ENCODE results near the gene TCF25.

The TCF25 gene

DNA sequence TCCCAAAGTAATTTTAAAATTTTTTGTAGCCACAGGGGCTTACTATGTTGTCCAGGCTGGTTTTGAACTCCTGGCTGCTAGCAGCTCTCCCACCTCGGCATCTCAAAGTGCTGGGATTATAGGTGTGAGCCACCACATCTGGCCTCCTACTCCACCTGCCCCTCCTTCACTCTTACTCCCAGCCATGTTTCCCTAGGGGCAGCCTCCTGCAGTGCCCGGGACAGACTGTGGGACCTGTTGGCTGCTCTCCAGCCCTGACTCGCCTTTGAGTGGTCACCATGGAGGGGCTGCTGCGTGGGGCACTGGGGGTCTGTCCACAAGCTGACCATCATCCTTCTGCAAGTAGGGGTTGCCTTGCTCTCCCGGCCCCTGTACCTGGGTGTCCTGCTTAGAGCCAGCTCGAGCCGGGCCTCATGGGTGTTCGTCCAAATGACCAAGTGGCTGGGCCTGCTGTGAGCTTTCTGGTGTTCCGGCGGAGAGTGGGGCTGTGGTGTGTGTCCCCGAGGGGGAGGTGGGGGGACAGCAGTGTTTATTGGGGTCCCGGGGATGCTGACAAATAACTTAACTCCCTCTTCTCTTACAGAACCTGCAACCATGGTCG, 28.6 kb upstream of the TCF25 start (continued):
- TF ChIP-seq, protein P1, sequence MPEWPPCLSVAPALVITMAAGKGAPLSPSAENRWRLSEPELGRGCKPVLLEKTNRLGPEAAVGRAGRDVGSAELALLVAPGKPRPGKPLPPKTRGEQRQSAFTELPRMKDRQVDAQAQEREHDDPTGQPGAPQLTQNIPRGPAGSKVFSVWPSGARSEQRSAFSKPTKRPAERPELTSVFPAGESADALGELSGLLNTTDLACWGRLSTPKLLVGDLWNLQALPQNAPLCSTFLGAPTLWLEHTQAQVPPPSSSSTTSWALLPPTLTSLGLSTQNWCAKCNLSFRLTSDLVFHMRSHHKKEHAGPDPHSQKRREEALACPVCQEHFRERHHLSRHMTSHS (tag by site-specific recombination; IDR thresholded peaks at IDR 0.05) = no peak
- TF ChIP-seq FEZF1 (tag by site-specific recombination; IDR thresholded peaks at IDR 0.05) (no peak), GLIS2 (tag by site-specific recombination; IDR thresholded peaks at IDR 0.05) (no peak), ZNF48 (tag by site-specific recombination; IDR thresholded peaks at IDR 0.05) (no peak), ZNF2 (tag by site-specific recombination; IDR thresholded peaks at IDR 0.05) (no peak), ZNF239 (tag by site-specific recombination; IDR thresholded peaks at IDR 0.05) (no peak), GLIS1 (tag by site-specific recombination; IDR thresholded peaks at IDR 0.05) (peak; percentile 53), ZNF132 (tag by site-specific recombination; IDR thresholded peaks at IDR 0.05; ENCODE audit: borderline replicate concordance) (no peak), ZNF354C (tag by site-specific recombination; IDR thresholded peaks at IDR 0.05; ENCODE audit: borderline replicate concordance, low read depth) (no peak), SCRT2 (tag by site-specific recombination; IDR thresholded peaks at IDR 0.05) (peak; percentile 25; the same call in 1 of the 2 replicates)
- TF ChIP-seq, protein P2, sequence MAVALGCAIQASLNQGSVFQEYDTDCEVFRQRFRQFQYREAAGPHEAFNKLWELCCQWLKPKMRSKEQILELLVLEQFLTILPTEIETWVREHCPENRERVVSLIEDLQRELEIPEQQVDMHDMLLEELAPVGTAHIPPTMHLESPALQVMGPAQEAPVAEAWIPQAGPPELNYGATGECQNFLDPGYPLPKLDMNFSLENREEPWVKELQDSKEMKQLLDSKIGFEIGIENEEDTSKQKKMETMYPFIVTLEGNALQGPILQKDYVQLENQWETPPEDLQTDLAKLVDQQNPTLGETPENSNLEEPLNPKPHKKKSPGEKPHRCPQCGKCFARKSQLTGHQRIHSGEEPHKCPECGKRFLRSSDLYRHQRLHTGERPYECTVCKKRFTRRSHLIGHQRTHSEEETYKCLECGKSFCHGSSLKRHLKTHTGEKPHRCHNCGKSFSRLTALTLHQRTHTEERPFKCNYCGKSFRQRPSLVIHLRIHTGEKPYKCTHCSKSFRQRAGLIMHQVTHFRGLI (tag by site-specific recombination; IDR thresholded peaks at IDR 0.05) = no peak
- TF ChIP-seq, protein P3, sequence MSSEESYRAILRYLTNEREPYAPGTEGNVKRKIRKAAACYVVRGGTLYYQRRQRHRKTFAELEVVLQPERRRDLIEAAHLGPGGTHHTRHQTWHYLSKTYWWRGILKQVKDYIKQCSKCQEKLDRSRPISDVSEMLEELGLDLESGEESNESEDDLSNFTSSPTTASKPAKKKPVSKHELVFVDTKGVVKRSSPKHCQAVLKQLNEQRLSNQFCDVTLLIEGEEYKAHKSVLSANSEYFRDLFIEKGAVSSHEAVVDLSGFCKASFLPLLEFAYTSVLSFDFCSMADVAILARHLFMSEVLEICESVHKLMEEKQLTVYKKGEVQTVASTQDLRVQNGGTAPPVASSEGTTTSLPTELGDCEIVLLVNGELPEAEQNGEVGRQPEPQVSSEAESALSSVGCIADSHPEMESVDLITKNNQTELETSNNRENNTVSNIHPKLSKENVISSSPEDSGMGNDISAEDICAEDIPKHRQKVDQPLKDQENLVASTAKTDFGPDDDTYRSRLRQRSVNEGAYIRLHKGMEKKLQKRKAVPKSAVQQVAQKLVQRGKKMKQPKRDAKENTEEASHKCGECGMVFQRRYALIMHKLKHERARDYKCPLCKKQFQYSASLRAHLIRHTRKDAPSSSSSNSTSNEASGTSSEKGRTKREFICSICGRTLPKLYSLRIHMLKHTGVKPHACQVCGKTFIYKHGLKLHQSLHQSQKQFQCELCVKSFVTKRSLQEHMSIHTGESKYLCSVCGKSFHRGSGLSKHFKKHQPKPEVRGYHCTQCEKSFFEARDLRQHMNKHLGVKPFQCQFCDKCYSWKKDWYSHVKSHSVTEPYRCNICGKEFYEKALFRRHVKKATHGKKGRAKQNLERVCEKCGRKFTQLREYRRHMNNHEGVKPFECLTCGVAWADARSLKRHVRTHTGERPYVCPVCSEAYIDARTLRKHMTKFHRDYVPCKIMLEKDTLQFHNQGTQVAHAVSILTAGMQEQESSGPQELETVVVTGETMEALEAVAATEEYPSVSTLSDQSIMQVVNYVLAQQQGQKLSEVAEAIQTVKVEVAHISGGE (tag by site-specific recombination; conservative IDR thresholded peaks at IDR 0.05; ENCODE audit: low read depth) = no peak

DNA sequence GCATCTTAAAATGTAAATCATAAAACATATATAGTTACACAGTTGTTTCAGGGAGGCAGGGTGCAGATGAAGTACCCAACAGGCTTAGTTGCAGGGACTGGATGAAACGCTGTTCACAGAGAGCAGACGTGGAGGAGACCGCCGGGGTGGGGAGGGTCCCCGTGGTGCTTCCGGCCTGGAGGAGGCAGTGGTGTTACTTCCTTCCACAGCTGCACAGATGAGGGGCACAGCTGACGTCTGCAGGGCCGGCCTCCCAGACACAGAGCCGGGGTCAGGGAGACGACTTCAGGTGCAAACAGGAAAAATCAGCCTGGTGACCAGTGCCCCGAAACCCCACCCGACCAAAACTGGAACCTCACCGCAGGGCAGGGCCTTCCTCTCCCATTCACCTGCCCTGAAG, 28.0 kb upstream of the TCF25 start:
- ChIA-PET CTCF (interaction anchor here (0.9 kb wide), 1 partner anchor 15 kb away, joined by 3 read pairs; no protein-coding TSS in a partner anchor), POLR2A (no interaction called here)
- Histone ChIP-seq H3K9me3 (ENCODE audit: control insufficient read depth, insufficient read depth, low read depth, low read length) (no peaks in the 10 kb centered on the region), H3K27ac (ENCODE audit: extremely low read depth, low read depth, low read length) (no peak overlapping the region), H3K36me3 (ENCODE audit: control insufficient read depth in 2 of 2, insufficient read depth in 1 of 2, low read length in 2 of 2) (peaks cover 0 to 5% of the 10 kb centered on the region in 2 experiments; a peak in 1 of 3 replicates), H3K4me3 (ENCODE audit: low read depth, low read length) (no peak overlapping the region), H3K4me1 (ENCODE audit: control insufficient read depth, insufficient read depth, low read length) (peaks cover 17% of the 10 kb centered on the region)
- TF ChIP-seq MZF1 (tag by site-specific recombination; IDR thresholded peaks at IDR 0.05; ENCODE audit: borderline replicate concordance) (no peak), TCF7L2 (IDR thresholded peaks at IDR 0.05; ENCODE audit: borderline replicate concordance, low read depth, low read length) (no peak), ZNF23 (tag by site-specific recombination; IDR thresholded peaks at IDR 0.05; ENCODE audit: borderline replicate concordance) (no peak), ZNF24 (tag by site-specific recombination; IDR thresholded peaks at IDR 0.05) (no peak), ZIC2 (tag by site-specific recombination; IDR thresholded peaks at IDR 0.05) (no peak), ZNF658 (tag by site-specific recombination; IDR thresholded peaks at IDR 0.05) (no peak), ZNF37A (tag by site-specific recombination; IDR thresholded peaks at IDR 0.05) (no peak), ZNF621 (tag by site-specific recombination; IDR thresholded peaks at IDR 0.05) (no peak)
- TF ChIP-seq, protein P4, sequence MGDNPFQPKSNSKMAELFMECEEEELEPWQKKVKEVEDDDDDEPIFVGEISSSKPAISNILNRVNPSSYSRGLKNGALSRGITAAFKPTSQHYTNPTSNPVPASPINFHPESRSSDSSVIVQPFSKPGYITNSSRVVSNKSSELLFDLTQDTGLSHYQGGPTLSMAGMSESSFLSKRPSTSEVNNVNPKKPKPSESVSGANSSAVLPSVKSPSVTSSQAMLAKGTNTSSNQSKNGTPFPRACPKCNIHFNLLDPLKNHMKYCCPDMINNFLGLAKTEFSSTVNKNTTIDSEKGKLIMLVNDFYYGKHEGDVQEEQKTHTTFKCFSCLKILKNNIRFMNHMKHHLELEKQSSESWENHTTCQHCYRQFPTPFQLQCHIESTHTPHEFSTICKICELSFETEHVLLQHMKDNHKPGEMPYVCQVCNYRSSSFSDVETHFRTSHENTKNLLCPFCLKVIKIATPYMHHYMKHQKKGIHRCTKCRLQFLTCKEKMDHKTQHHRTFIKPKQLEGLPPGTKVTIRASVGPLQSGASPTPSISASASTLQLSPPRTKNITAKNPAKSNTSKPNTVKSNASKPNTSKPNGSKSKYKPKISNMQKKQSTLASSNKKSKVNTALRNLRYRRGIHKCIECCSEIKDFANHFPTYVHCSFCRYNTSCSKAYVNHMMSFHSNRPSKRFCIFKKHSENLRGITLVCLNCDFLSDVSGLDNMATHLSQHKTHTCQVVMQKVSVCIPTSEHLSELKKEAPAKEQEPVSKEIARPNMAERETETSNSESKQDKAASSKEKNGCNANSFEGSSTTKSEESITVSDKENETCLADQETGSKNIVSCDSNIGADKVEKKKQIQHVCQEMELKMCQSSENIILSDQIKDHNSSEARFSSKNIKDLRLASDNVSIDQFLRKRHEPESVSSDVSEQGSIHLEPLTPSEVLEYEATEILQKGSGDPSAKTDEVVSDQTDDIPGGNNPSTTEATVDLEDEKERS (tag by site-specific recombination; IDR thresholded peaks at IDR 0.05) = no peak
- TF ChIP-seq, protein P5, sequence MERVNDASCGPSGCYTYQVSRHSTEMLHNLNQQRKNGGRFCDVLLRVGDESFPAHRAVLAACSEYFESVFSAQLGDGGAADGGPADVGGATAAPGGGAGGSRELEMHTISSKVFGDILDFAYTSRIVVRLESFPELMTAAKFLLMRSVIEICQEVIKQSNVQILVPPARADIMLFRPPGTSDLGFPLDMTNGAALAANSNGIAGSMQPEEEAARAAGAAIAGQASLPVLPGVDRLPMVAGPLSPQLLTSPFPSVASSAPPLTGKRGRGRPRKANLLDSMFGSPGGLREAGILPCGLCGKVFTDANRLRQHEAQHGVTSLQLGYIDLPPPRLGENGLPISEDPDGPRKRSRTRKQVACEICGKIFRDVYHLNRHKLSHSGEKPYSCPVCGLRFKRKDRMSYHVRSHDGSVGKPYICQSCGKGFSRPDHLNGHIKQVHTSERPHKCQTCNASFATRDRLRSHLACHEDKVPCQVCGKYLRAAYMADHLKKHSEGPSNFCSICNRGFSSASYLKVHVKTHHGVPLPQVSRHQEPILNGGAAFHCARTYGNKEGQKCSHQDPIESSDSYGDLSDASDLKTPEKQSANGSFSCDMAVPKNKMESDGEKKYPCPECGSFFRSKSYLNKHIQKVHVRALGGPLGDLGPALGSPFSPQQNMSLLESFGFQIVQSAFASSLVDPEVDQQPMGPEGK (tag by site-specific recombination; IDR thresholded peaks at IDR 0.05) = no peak
- TF ChIP-seq, protein P6, sequence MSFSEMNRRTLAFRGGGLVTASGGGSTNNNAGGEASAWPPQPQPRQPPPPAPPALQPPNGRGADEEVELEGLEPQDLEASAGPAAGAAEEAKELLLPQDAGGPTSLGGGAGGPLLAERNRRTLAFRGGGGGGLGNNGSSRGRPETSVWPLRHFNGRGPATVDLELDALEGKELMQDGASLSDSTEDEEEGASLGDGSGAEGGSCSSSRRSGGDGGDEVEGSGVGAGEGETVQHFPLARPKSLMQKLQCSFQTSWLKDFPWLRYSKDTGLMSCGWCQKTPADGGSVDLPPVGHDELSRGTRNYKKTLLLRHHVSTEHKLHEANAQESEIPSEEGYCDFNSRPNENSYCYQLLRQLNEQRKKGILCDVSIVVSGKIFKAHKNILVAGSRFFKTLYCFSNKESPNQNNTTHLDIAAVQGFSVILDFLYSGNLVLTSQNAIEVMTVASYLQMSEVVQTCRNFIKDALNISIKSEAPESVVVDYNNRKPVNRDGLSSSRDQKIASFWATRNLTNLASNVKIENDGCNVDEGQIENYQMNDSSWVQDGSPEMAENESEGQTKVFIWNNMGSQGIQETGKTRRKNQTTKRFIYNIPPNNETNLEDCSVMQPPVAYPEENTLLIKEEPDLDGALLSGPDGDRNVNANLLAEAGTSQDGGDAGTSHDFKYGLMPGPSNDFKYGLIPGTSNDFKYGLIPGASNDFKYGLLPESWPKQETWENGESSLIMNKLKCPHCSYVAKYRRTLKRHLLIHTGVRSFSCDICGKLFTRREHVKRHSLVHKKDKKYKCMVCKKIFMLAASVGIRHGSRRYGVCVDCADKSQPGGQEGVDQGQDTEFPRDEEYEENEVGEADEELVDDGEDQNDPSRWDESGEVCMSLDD (tag by site-specific recombination; IDR thresholded peaks at IDR 0.05) = no peak

Measured in HEK293 (cell line).